H1 (cell line): Measurements from ENCODE around the gene PCBP2. TPM values are rescaled to one million over a fixed set of nuclear protein-coding genes. Genes with fewer than 3 reads are reported as not detected.

Experiments used
- CTCF ChIA-PET: fragments of 300-600 bp; sonication (Branson Sonifier 250); formaldehyde crosslinking; loops from one replicate; lab custom pipeline; 2021; ENCODE audit not compliant: partially characterized antibody; lab: Charles Lee
- POLR2A ChIA-PET: fragments of 300-600 bp; sonication (Branson Sonifier 250); formaldehyde crosslinking; loops from one replicate; lab custom pipeline; 2021; ENCODE audit warnings: inconsistent platforms; ENCODE audit not compliant: partially characterized antibody; lab: Charles Lee
- DNase-seq, 2 experiments: peaks; one replicate each; pipeline versions ENCODE4 v3.0.0 to v3.0.0-alpha.2; 2010 to 2022; ENCODE audit warnings: low spot score in 2 of 2, low read depth in 1 of 2, mixed read lengths in 1 of 2
- FAIRE-seq: peaks from 2 replicates; lab custom pipeline; 2011; peaks lifted over from hg19 to GRCh38; lab: Jason Lieb, UNC
- H2AFZ ChIP-seq: 2 replicates; pipeline ENCODE4 v1.8.1; 2012; ENCODE audit warnings: low read length, inconsistent platforms
- H2AK5ac ChIP-seq: 2 replicates; pipeline ENCODE4 v1.6.1; 2013; ENCODE audit warnings: low read depth, low read length
- H2BK120ac ChIP-seq: replicated peaks from 2 replicates; pipeline ENCODE3; 2013; ENCODE audit warnings: low read depth, low read length, inconsistent platforms
- H2BK12ac ChIP-seq: 2 replicates; pipeline ENCODE4 v1.6.1; 2013; ENCODE audit warnings: low read depth, low read length
- H2BK15ac ChIP-seq: 2 replicates; pipeline ENCODE4 v1.6.1; 2013; ENCODE audit warnings: low read length
- H2BK20ac ChIP-seq: 2 replicates; pipeline ENCODE4 v1.6.1; 2013; ENCODE audit warnings: low read length
- H2BK5ac ChIP-seq: 2 replicates; pipeline ENCODE4 v1.6.1; 2013; ENCODE audit warnings: low read depth, low read length
- H3K14ac ChIP-seq: 2 replicates; pipeline ENCODE4 v1.6.1; 2013; ENCODE audit warnings: inconsistent platforms; ENCODE audit not compliant: insufficient read length
- H3K18ac ChIP-seq: 2 replicates; pipeline ENCODE4 v1.6.1; 2013; ENCODE audit warnings: low read length; ENCODE audit errors: extremely low read depth
- H3K23ac ChIP-seq: 2 replicates; pipeline ENCODE4 v1.6.1; 2013; ENCODE audit warnings: inconsistent platforms; ENCODE audit not compliant: insufficient read length
- H3K23me2 ChIP-seq: 2 replicates; pipeline ENCODE4 v1.6.1; 2013; ENCODE audit warnings: low read depth, low read length
- H3K27ac ChIP-seq: 2 replicates; pipeline ENCODE4 v1.6.1; 2011; ENCODE audit warnings: low read depth, low read length, inconsistent platforms
- H3K27me3 ChIP-seq, 4 experiments: replicated peaks in 1 of 4; 1 replicate in 1 of 4; 2 replicates in 3 of 4; pipeline versions ENCODE4 v1.6.1 to v1.8.1; 2011 to 2013; ENCODE audit warnings: low read length in 3 of 4, mild to moderate bottlenecking in 3 of 4, inconsistent platforms in 2 of 4, mixed read lengths in 2 of 4, moderate library complexity in 1 of 4; ENCODE audit not compliant: control insufficient read depth in 3 of 4, insufficient read depth in 3 of 4; ENCODE audit errors: extremely low read depth in 1 of 4
- H3K36me3 ChIP-seq, 4 experiments: 2 replicates each; pipeline versions ENCODE4 v1.6.1 to v1.8.1; 2011 to 2013; ENCODE audit warnings: mild to moderate bottlenecking in 4 of 4, low read length in 3 of 4, moderate library complexity in 2 of 4, control low read depth in 1 of 4, inconsistent platforms in 1 of 4; ENCODE audit not compliant: insufficient read depth in 4 of 4, control insufficient read depth in 2 of 4
- H3K4ac ChIP-seq: replicated peaks from 2 replicates; pipeline ENCODE3; 2013; ENCODE audit warnings: low read length, low read depth, mixed read lengths, inconsistent platforms; ENCODE audit not compliant: insufficient read length
- H3K4me1 ChIP-seq, 4 experiments: replicated peaks in 1 of 4; 1 replicate in 1 of 4; 2 replicates in 3 of 4; pipeline versions ENCODE4 v1.6.1 to v1.8.1; 2011 to 2013; ENCODE audit warnings: low read length in 3 of 4, inconsistent platforms in 2 of 4, mixed read lengths in 1 of 4; ENCODE audit not compliant: insufficient read depth in 4 of 4, control insufficient read depth in 3 of 4
- H3K4me2 ChIP-seq, 2 experiments: 2 replicates each; pipeline versions ENCODE4 v1.6.1 to v1.8.1; 2011 to 2013; ENCODE audit warnings: low read depth in 2 of 2, low read length in 2 of 2, control low read depth in 1 of 2, inconsistent platforms in 1 of 2, mild to moderate bottlenecking in 1 of 2; ENCODE audit not compliant: insufficient read depth in 1 of 2
- H3K4me3 ChIP-seq, 4 experiments: fragments of 200-600, 300-600 bp in 1 of 4; sonication (generic), shearing (Covaris generic), sonication (Bioruptor Twin) in 1 of 4; 2 replicates each; pipeline versions ENCODE4 v1.5.1 to v1.8.1; 2011 to 2016; ENCODE audit warnings: low read length in 4 of 4, low read depth in 3 of 4, control low read depth in 2 of 4, inconsistent platforms in 2 of 4, mild to moderate bottlenecking in 2 of 4, mixed read lengths in 1 of 4, moderate library complexity in 1 of 4; ENCODE audit not compliant: insufficient read depth in 2 of 4; ENCODE audit errors: extremely low read depth in 1 of 4
- H3K56ac ChIP-seq: replicated peaks from 2 replicates; pipeline ENCODE3; 2013; ENCODE audit warnings: low read depth, mild to moderate bottlenecking, mixed read lengths, low read length, inconsistent platforms; ENCODE audit not compliant: insufficient read length
- H3K79me1 ChIP-seq: 2 replicates; pipeline ENCODE4 v1.6.1; 2013; ENCODE audit warnings: low read depth, low read length, control low read depth
- H3K79me2 ChIP-seq, 2 experiments: 2 replicates each; pipeline versions ENCODE4 v1.6.1 to v1.8.1; 2012 to 2013; ENCODE audit warnings: low read length in 2 of 2, mild to moderate bottlenecking in 2 of 2, inconsistent platforms in 1 of 2; ENCODE audit not compliant: insufficient read depth in 2 of 2, control insufficient read depth in 1 of 2
- H3K9ac ChIP-seq, 4 experiments: replicated peaks in 1 of 4; 1 replicate in 1 of 4; 2 replicates in 3 of 4; pipeline versions ENCODE4 v1.6.1 to v1.8.1; 2011 to 2013; ENCODE audit warnings: low read depth in 3 of 4, low read length in 3 of 4, control low read depth in 2 of 4, mild to moderate bottlenecking in 2 of 4, moderate library complexity in 2 of 4, inconsistent platforms in 1 of 4; ENCODE audit errors: extremely low read depth in 1 of 4
- H3K9me3 ChIP-seq, 2 experiments: 2 replicates each; pipeline versions ENCODE4 v1.6.1 to v1.8.1; 2012 to 2013; ENCODE audit warnings: mild to moderate bottlenecking in 2 of 2, moderate library complexity in 2 of 2, control low read depth in 1 of 2, inconsistent platforms in 1 of 2, low read depth in 1 of 2, low read length in 1 of 2, mixed read lengths in 1 of 2; ENCODE audit not compliant: insufficient read depth in 2 of 2
- H4K20me1 ChIP-seq, 2 experiments: replicated peaks in 1 of 2; 2 replicates each; pipeline versions ENCODE3 to v1.8.1; 2011 to 2013; ENCODE audit warnings: inconsistent platforms in 2 of 2, low read length in 2 of 2, mild to moderate bottlenecking in 1 of 2; ENCODE audit not compliant: insufficient read depth in 2 of 2, control insufficient read depth in 1 of 2
- H4K5ac ChIP-seq: 2 replicates; pipeline ENCODE4 v1.6.1; 2013; ENCODE audit warnings: low read length, low read depth, mixed read lengths, inconsistent platforms; ENCODE audit not compliant: insufficient read length
- H4K8ac ChIP-seq: 2 replicates; pipeline ENCODE4 v1.8.0; 2013; ENCODE audit warnings: mild to moderate bottlenecking, moderate library complexity, low read length, inconsistent platforms; ENCODE audit not compliant: insufficient read depth; ENCODE audit errors: extremely low read depth
- H4K91ac ChIP-seq: replicated peaks from 2 replicates; pipeline ENCODE3; 2013; ENCODE audit warnings: low read length, mixed read lengths, inconsistent platforms; ENCODE audit not compliant: insufficient read length
- EP300 ChIP-seq, 2 experiments: IDR thresholded peaks; 1 replicate in 1 of 2; 2 replicates in 1 of 2; pipeline ENCODE4 v1.6.1; 2011 to 2012; ENCODE audit warnings: low read depth in 2 of 2, low read length in 2 of 2, mild to moderate bottlenecking in 2 of 2, borderline replicate concordance in 1 of 2, inconsistent platforms in 1 of 2, moderate library complexity in 1 of 2
- PHF8 ChIP-seq: fragments of 200-600 bp; sonication (generic); conservative IDR thresholded peaks from 2 replicates; pipeline ENCODE4 v1.7.1; 2012; ENCODE audit warnings: low read depth, mild to moderate bottlenecking, inconsistent platforms, low read length, moderate library complexity
- SP1 ChIP-seq: IDR thresholded peaks from 2 replicates; pipeline ENCODE4 v1.6.1; 2011; ENCODE audit warnings: low read depth, low read length
- WGBS, 2 experiments: shearing (Covaris generic) in 1 of 2; methylation state at CpG; one replicate each; pipeline versions ENCODE4 v1.1.6 to v1.1.7; 2013 to 2015; ENCODE audit warnings: low lambda C conversion rate in 2 of 2, mixed read lengths in 2 of 2, inconsistent platforms in 1 of 2, low coverage in 1 of 2, missing lambda C conversion rate in 1 of 2; ENCODE audit not compliant: insufficient replicate concordance in 2 of 2, insufficient coverage in 1 of 2, insufficient read length in 1 of 2; ENCODE audit errors: extremely low coverage in 1 of 2, missing lambda C conversion rate in 1 of 2; 5-methylcytosine and 5-hydroxymethylcytosine counted together
- polyA plus RNA-seq, 7 experiments: library from polyadenylated mRNA; depleted of rRNA in 3 of 7; stranded (reverse) in 5 of 7; unstranded in 2 of 7; fragments of >200 nt in 5 of 7; fragments of 200-250 nt in 2 of 7; gene quantifications; 1 replicate in 5 of 7; 2 replicates in 1 of 7; 4 replicates in 1 of 7; pipeline versions ENCODE4 v1.2.1 to v1.2.3, GENCODE V29; 2011 to 2013; ENCODE audit warnings: missing spikeins in 2 of 7, mixed read lengths in 2 of 7
- total RNA-seq: library from RNA; stranded (reverse); fragmentation: NEBNext Ultra II Directional; extraction: Animal tissue kit (Norgen Biotek cat#: 25700); gene quantifications from 2 replicates; pipeline ENCODE4 v1.2.1, GENCODE V29; 2021

Gene PCBP2
- total and polyA plus RNA-seq, 2 of the 8 experiments (the other 6 are each of a cell fraction or from before 2014, with no cell fraction given), result 470 to 1,123 TPM

DNA sequence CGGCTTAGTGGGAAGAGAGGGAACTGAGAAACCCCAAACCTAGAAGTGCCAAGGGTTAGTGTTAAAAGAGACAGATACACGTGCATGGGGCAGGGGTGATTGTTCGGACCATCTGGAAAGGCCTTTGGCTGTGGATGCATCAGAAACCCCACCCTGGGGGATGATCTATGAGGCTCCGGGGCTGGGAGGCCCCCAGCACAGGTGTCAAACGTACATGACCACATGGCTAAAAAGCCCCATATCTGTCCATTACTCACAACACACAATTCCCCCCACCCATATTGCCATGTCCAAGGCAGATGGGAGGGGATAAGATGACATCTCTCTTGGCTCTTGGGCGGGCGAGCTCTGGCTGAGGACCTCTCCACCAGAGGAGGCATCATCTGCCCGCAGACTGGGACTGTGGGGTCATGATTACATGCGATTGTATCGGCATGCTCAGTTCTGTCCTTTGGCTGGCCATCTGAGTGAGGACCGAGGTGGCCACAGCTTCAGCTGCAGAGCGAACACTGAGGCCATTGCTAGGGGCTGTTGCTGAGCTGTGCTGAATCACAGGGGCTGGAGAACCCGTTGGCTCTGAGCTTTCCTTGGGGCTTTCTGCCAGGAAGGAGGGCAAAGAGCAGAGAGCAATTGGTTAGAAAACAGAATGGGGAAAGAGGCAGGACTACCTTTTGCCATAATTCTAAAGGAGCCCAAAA, 65.0 kb downstream of the PCBP2 start:
- Histone ChIP-seq H3K27ac (no peak overlapping the region), H4K5ac (no peak overlapping the region), H4K8ac (no peak overlapping the region), H3K36me3 (peaks cover 0 to 9% (median 2%) of the 10 kb centered on the region in 4 experiments; a peak in 5 of 8 replicates), H3K56ac (no peak overlapping the region), H3K23me2 (no peaks in the 10 kb centered on the region), H3K4me1 (peaks cover 0 to 3% (median 0%) of the 10 kb centered on the region in 4 experiments; a peak in 1 of 7 replicates), H2BK20ac (no peak overlapping the region), H2AK5ac (no peak overlapping the region), H4K20me1 (no peaks in the 10 kb centered on the region), H2AFZ (no peak overlapping the region), H2BK120ac (no peak overlapping the region), H3K9me3 (no peaks in the 10 kb centered on the region), H3K79me1 (no peaks in the 10 kb centered on the region), H3K14ac (no peak overlapping the region), H3K4ac (no peak overlapping the region), H3K79me2 (no peaks in the 10 kb centered on the region), H2BK5ac (no peak overlapping the region), H3K18ac (no peak overlapping the region), H2BK12ac (no peak overlapping the region), H3K9ac (no peak overlapping the region), H4K91ac (no peak overlapping the region), H3K4me3 (no peak overlapping the region), H3K4me2 (no peak overlapping the region), H3K23ac (no peak overlapping the region), H2BK15ac (no peak overlapping the region), H3K27me3 (no peaks in the 10 kb centered on the region)
- ChIA-PET POLR2A (interaction anchor here (0.6 to 67.0 kb wide), 4 partner anchors 11 to 161 kb away, joined by 3 to 3397 read pairs (median 10); partner anchors contain the start of genes PCBP2, PRR13 and TARBP2), CTCF (interaction anchor here (0.6 to 1.6 kb wide), 3 partner anchors 8 to 244 kb away, joined by 3 to 10 read pairs (median 3); no protein-coding TSS in a partner anchor)
- WGBS, 2 experiments, result 92% methylated on average over 10 of the region's 13 CpGs; no CpG with 5 or more reads in 1 of the 2 experiments
- DNase-seq (no peak), FAIRE-seq (no peak)
- TF ChIP-seq PHF8 (no peak), EP300 (IDR thresholded peaks at IDR 0.05; ENCODE audit: borderline replicate concordance in 1 of 2, low read depth in 2 of 2, low read length in 2 of 2) (no peak), SP1 (no peak)
